ENCODE results near the gene CANT1. TPM values are rescaled to one million over a fixed set of nuclear protein-coding genes. Genes with fewer than 3 reads are reported as not detected.

The CANT1 gene
- total RNA-seq, result 10 to 100 TPM; 41.6 to 53.1 TPM

- CTCF ChIA-PET, result no interaction called here
- POLR2A ChIA-PET, result interaction anchor here (0.6 to 1.1 kb wide), 2 partner anchors 9 to 1004 kb away, joined by 3 to 4 read pairs; no protein-coding TSS in a partner anchor
Observed at GRCh38 chr17:79009397-79010303, at the start of gene CANT1. TSS of gene CANT1 (minus strand) at chr17:79009764. CDS start at chr17:78997622, 12,142 bp downstream.

GRCh38 chr17:79057737-79058385 lies 48.3 kb upstream of the CANT1 start:
- ChIA-PET POLR2A (no interaction called here), CTCF (no interaction called here)

GRCh38 chr17:79055197-79055596 lies 45.6 kb upstream of the CANT1 start:
- POLR2A ChIA-PET, result no interaction called here
- CTCF ChIA-PET, result no interaction called here

GRCh38 chr17:79054200-79054960 lies 44.8 kb upstream of the CANT1 start:
- POLR2A ChIA-PET, result no interaction called here
- CTCF ChIA-PET, result interaction anchor here (0.6 to 1.0 kb wide), 2 partner anchors 34 to 189 kb away, joined by 3 read pairs; no protein-coding TSS in a partner anchor

GRCh38 chr17:79053251-79053925 lies 43.8 kb upstream of the CANT1 start:
- POLR2A ChIA-PET, result no interaction called here
- CTCF ChIA-PET, result interaction anchor here (0.6 to 1.0 kb wide), 2 partner anchors 35 to 188 kb away, joined by 3 read pairs; no protein-coding TSS in a partner anchor

GRCh38 chr17:79052131-79052530 lies 42.6 kb upstream of the CANT1 start:
- ChIA-PET POLR2A (no interaction called here), CTCF (no interaction called here)

GRCh38 chr17:79051306-79051705 lies 41.7 kb upstream of the CANT1 start:
- ChIA-PET CTCF (no interaction called here), POLR2A (no interaction called here)

- ChIA-PET CTCF (no interaction called here), POLR2A (no interaction called here)
Observed at GRCh38 chr17:79050551-79050950, 41.0 kb upstream of the CANT1 start.

GRCh38 chr17:79049821-79050220 lies 40.3 kb upstream of the CANT1 start:
- POLR2A ChIA-PET, result no interaction called here
- CTCF ChIA-PET, result no interaction called here

- POLR2A ChIA-PET, result no interaction called here
- CTCF ChIA-PET, result no interaction called here
Observed at GRCh38 chr17:79048826-79049755, 39.5 kb upstream of the CANT1 start.

- CTCF ChIA-PET, result no interaction called here
- POLR2A ChIA-PET, result no interaction called here
Observed at GRCh38 chr17:79047923-79048825, 38.6 kb upstream of the CANT1 start.

GRCh38 chr17:79047291-79047920 lies 37.8 kb upstream of the CANT1 start:
- CTCF ChIA-PET, result no interaction called here
- POLR2A ChIA-PET, result no interaction called here

- ChIA-PET CTCF (no interaction called here), POLR2A (no interaction called here)
Observed at GRCh38 chr17:79046916-79047280, 37.3 kb upstream of the CANT1 start.

- POLR2A ChIA-PET, result no interaction called here
- CTCF ChIA-PET, result interaction anchor here (0.7 to 1.7 kb wide), 8 partner anchors 13 to 347 kb away, joined by 3 to 8 read pairs (median 4); no protein-coding TSS in a partner anchor
Observed at GRCh38 chr17:79046197-79046915, 36.8 kb upstream of the CANT1 start.

- ChIA-PET POLR2A (no interaction called here), CTCF (interaction anchor here (0.7 to 1.7 kb wide), 10 partner anchors 13 to 348 kb away, joined by 3 to 8 read pairs (median 4); partner anchors contain the start of gene ENGASE)
Observed at GRCh38 chr17:79045842-79046196, 36.3 kb upstream of the CANT1 start.

GRCh38 chr17:79045001-79045729 lies 35.6 kb upstream of the CANT1 start:
- CTCF ChIA-PET, result interaction anchor here (0.7 to 1.8 kb wide), 12 partner anchors 12 to 348 kb away, joined by 3 to 8 read pairs (median 4); partner anchors contain the start of gene ENGASE
- POLR2A ChIA-PET, result no interaction called here
